ENCODE measurements around the gene MCEMP1.
A peak's percentile ranks its signal among the peaks of the same experiment; 100 is the strongest.

MCEMP1 gene

GRCh38 chr19:7657131-7657751 lies 19.6 kb upstream of the MCEMP1 start:
- H3K9me3 ChIP-seq (ENCODE audit: control insufficient read depth, insufficient read depth, low read length), result no peaks in the 10 kb centered on the region
- no peak overlapping the region for H3K27ac ChIP-seq (ENCODE audit: low read depth, low read length)
- H3K4me1 ChIP-seq (ENCODE audit: control insufficient read depth, low read length), result peaks cover 17% of the 10 kb centered on the region
- no peak overlapping the region for H3K4me2 ChIP-seq (ENCODE audit: low read length)
- H4K20me1 ChIP-seq (ENCODE audit: control insufficient read depth, insufficient read depth, low read depth, low read length), result no peaks in the 10 kb centered on the region
- H3K27me3 ChIP-seq (ENCODE audit: control insufficient read depth, low read length), result no peaks in the 10 kb centered on the region
- H3K79me2 ChIP-seq (ENCODE audit: control insufficient read depth, low read length), result no peaks in the 10 kb centered on the region
- H3F3A ChIP-seq (ENCODE audit: control insufficient read depth, insufficient read depth), result no peaks in the 10 kb centered on the region
- TF ChIP-seq EZH2phosphoT487 (IDR thresholded peaks at IDR 0.05; ENCODE audit: borderline replicate concordance, low read length), result no peak
- no peak for TF ChIP-seq CTCF (IDR thresholded peaks at IDR 0.05; ENCODE audit: low read depth, low read length, poor library complexity, severe bottlenecking)
- no peaks in the 10 kb centered on the region for H3K36me3 ChIP-seq (ENCODE audit: control insufficient read depth, low read length)
- no peak overlapping the region for H3K4me3 ChIP-seq (ENCODE audit: low read length)
- no peaks in the 10 kb centered on the region for H3K9me2 ChIP-seq (replicated peaks; ENCODE audit: control insufficient read depth, low read length)

GRCh38 chr19:7658219-7658686 lies 18.6 kb upstream of the MCEMP1 start:
- no peak overlapping the region for H3K4me3 ChIP-seq (ENCODE audit: low read length)
- H3K27ac ChIP-seq (ENCODE audit: low read depth, low read length), result no peak overlapping the region
- peaks cover 14% of the 10 kb centered on the region for H3K4me1 ChIP-seq (ENCODE audit: control insufficient read depth, low read length)
- no peaks in the 10 kb centered on the region for H3K9me2 ChIP-seq (replicated peaks; ENCODE audit: control insufficient read depth, low read length)
- no peaks in the 10 kb centered on the region for H4K20me1 ChIP-seq (ENCODE audit: control insufficient read depth, insufficient read depth, low read depth, low read length)
- no peaks in the 10 kb centered on the region for H3K27me3 ChIP-seq (ENCODE audit: control insufficient read depth, low read length)
- H3K36me3 ChIP-seq (ENCODE audit: control insufficient read depth, low read length), result no peaks in the 10 kb centered on the region
- H3F3A ChIP-seq (ENCODE audit: control insufficient read depth, insufficient read depth), result no peaks in the 10 kb centered on the region
- peak overlapping the region; percentile 12 for H3K4me2 ChIP-seq (ENCODE audit: low read length)
- TF ChIP-seq CTCF (IDR thresholded peaks at IDR 0.05; ENCODE audit: low read depth, low read length, poor library complexity, severe bottlenecking) (no peak), EZH2phosphoT487 (IDR thresholded peaks at IDR 0.05; ENCODE audit: borderline replicate concordance, low read length) (no peak)
- H3K9me3 ChIP-seq (ENCODE audit: control insufficient read depth, insufficient read depth, low read length), result no peaks in the 10 kb centered on the region
- no peaks in the 10 kb centered on the region for H3K79me2 ChIP-seq (ENCODE audit: control insufficient read depth, low read length)

GRCh38 chr19:7661744-7662538 lies 14.9 kb upstream of the MCEMP1 start:
- Histone ChIP-seq H3K9me2 (replicated peaks; ENCODE audit: control insufficient read depth, low read length) (no peaks in the 10 kb centered on the region), H3K27ac (ENCODE audit: low read depth, low read length) (no peak overlapping the region), H3K79me2 (ENCODE audit: control insufficient read depth, low read length) (no peaks in the 10 kb centered on the region), H3K4me1 (ENCODE audit: control insufficient read depth, low read length) (peaks cover 14% of the 10 kb centered on the region), H4K20me1 (ENCODE audit: control insufficient read depth, insufficient read depth, low read depth, low read length) (no peaks in the 10 kb centered on the region), H3K36me3 (ENCODE audit: control insufficient read depth, low read length) (no peaks in the 10 kb centered on the region), H3K27me3 (ENCODE audit: control insufficient read depth, low read length) (no peaks in the 10 kb centered on the region), H3F3A (ENCODE audit: control insufficient read depth, insufficient read depth) (no peaks in the 10 kb centered on the region), H3K4me3 (ENCODE audit: low read length) (no peak overlapping the region), H3K9me3 (ENCODE audit: control insufficient read depth, insufficient read depth, low read length) (no peaks in the 10 kb centered on the region), H3K4me2 (ENCODE audit: low read length) (no peak overlapping the region)
- TF ChIP-seq CTCF (IDR thresholded peaks at IDR 0.05; ENCODE audit: low read depth, low read length, poor library complexity, severe bottlenecking) (no peak), EZH2phosphoT487 (IDR thresholded peaks at IDR 0.05; ENCODE audit: borderline replicate concordance, low read length) (no peak)

Measured in DOHH2 (cell line).